Spleen (tissue), 11 donors: ENCODE results near the gene KSR1. TPM values are rescaled to one million over a fixed set of nuclear protein-coding genes. Genes with fewer than 3 reads are reported as not detected.

Experiments
- DNase-seq: peaks from one replicate; pipeline ENCODE4 v3.0.0-alpha.2; 2020
- H3K27ac ChIP-seq, 8 donors: fragments of 200-600 bp; sonication (generic) in 7 of 8; 1 replicate in 4 of 8; 2 replicates in 4 of 8; pipeline versions ENCODE4 v1.5.0 to v1.8.0; 2016 to 2021; ENCODE audit warnings: inconsistent platforms in 4 of 8, mild to moderate bottlenecking in 4 of 8, moderate library complexity in 1 of 8
- H3K27me3 ChIP-seq, 7 donors: fragments of 200-600 bp; sonication (generic) in 6 of 7; replicated peaks in 1 of 7; 1 replicate in 4 of 7; 2 replicates in 3 of 7; pipeline versions ENCODE4 v1.5.0 to v1.8.0; 2016 to 2021; ENCODE audit warnings: inconsistent platforms in 3 of 7, mild to moderate bottlenecking in 1 of 7
- H3K36me3 ChIP-seq, 6 donors: fragments of 200-600 bp; sonication (generic) in 5 of 6; 1 replicate in 4 of 6; 2 replicates in 2 of 6; pipeline versions ENCODE4 v1.5.0 to v1.8.0; 2016 to 2021; ENCODE audit warnings: inconsistent platforms in 2 of 6
- H3K4me1 ChIP-seq, 6 donors: fragments of 200-600 bp; sonication (generic) in 5 of 6; 1 replicate in 3 of 6; 2 replicates in 3 of 6; pipeline versions ENCODE4 v1.5.0 to v1.8.0; 2016 to 2021; ENCODE audit warnings: inconsistent platforms in 3 of 6
- H3K4me3 ChIP-seq, 8 donors: fragments of 200-600 bp; sonication (generic) in 7 of 8; 1 replicate in 4 of 8; 2 replicates in 4 of 8; pipeline versions ENCODE4 v1.5.0 to v1.8.0; 2016 to 2021; ENCODE audit warnings: inconsistent platforms in 4 of 8, mild to moderate bottlenecking in 4 of 8, moderate library complexity in 2 of 8
- H3K9me3 ChIP-seq, 8 donors: fragments of 200-600 bp; sonication (generic) in 7 of 8; 1 replicate in 4 of 8; 2 replicates in 4 of 8; pipeline versions ENCODE4 v1.5.0 to v1.8.0; 2016 to 2021; ENCODE audit warnings: inconsistent platforms in 4 of 8
- CTCF ChIP-seq, 11 experiments: fragments of 200-600 bp in 7 of 11; fragments of 450-650 bp in 4 of 11; sonication (generic) in 4 of 11; IDR thresholded peaks in 8 of 11; conservative IDR thresholded peaks in 3 of 11; 1 replicate in 7 of 11; 2 replicates in 4 of 11; pipeline versions ENCODE4 v1.4.0 to v1.8.0; 2016 to 2021; ENCODE audit warnings: antibody characterized with exemption in 11 of 11, inconsistent platforms in 4 of 11, mild to moderate bottlenecking in 1 of 11
- POLR2A ChIP-seq, 3 donors: fragments of 450-650 bp; IDR thresholded peaks; one replicate each; pipeline ENCODE4 v1.5.1; 2017; ENCODE audit warnings: antibody characterized with exemption in 3 of 3, mild to moderate bottlenecking in 1 of 3
- POLR2AphosphoS5 ChIP-seq, 3 donors: sonication (generic); formaldehyde crosslinking; IDR thresholded peaks; one replicate each; pipeline ENCODE4 v1.5.1; 2017; ENCODE audit warnings: antibody characterized with exemption in 3 of 3
- whole genome bisulfite sequencing, 5 donors: extraction: QIAGEN DNeasy Blood & Tissue Kit in 3 of 5; methylation state at CpG; one replicate each; pipeline versions ENCODE4 v1.1.5 to v1.1.7; 2013 to 2018; 5-methylcytosine and 5-hydroxymethylcytosine counted together
- intact Hi-C: fragments of 100-400 bp; cut with DNase I; formaldehyde crosslinking; loops from one replicate; pipeline ENCODE4 v1.15.0; 2023; ENCODE audit warnings: low total_unique reads
- polyA plus RNA-seq, 3 donors: library from polyadenylated mRNA; stranded (reverse); fragments of 200-250 nt; gene quantifications; one replicate each; pipeline ENCODE4 v1.2.1, GENCODE V29; 2013
- total RNA-seq, 7 donors: library from RNA; depleted of rRNA in 3 of 7; stranded (reverse); fragments of >200 nt in 3 of 7; fragmentation: NEBNext Ultra II Directional in 4 of 7; extraction: Animal tissue kit (Norgen Biotek cat#: 25700) in 4 of 7; gene quantifications; one replicate each; pipeline versions ENCODE4 v1.1.0 to v1.2.1, GENCODE V29; 2016 to 2021
- donor health status: healthy with polysubstance abuse.
- donor health status: DM: no; HTN: no; CAD: no; lungs with moderate emphysema.
- donor health status: DM: no; HTN: no; CAD: no.
- donor health status: Bipolar disorder and iron deficiency.
- donor health status: healthy.
- donor health status: DM: no; HTN: no; CAD: no.
- donor health status: DM: yes; HTN: yes; CAD: no.

KSR1 gene
- total and polyA plus RNA-seq, 10 donors, result 6.4 to 100 (median 46.0) TPM

- no peaks in the 10 kb centered on the region for H3K9me3 ChIP-seq
- H3K36me3 ChIP-seq, result no peaks in the 10 kb centered on the region
- peak; percentile 41 to 66 (median 60) for TF ChIP-seq POLR2AphosphoS5 (IDR thresholded peaks at IDR 0.05)
- no peak for TF ChIP-seq CTCF (IDR thresholded peaks at IDR 0.05 in 8 of 11, conservative IDR thresholded peaks at IDR 0.05 in 3 of 11)
- H3K4me3 ChIP-seq, result no peak overlapping the region
- H3K27me3 ChIP-seq, result no peaks in the 10 kb centered on the region
- DNase-seq, result peak; percentile 84
- 51 to 73% (median 66%) methylated on average over 16 of the region's 16 CpGs for WGBS, 5 donors
- intact Hi-C loops, result no loop called here
- H3K4me1 ChIP-seq, result peaks cover 12 to 84% (median 68%) of the 10 kb centered on the region in 6 donors
- H3K27ac ChIP-seq, result peak overlapping the region in 7 of 8 donors; percentile 29 to 80 (median 72)
Observed at GRCh38 chr17:27540318-27541101, 84.3 kb downstream of the KSR1 start.

GRCh38 chr17:27541301-27542023 is 85.2 kb downstream of the KSR1 start:
- intact Hi-C loops, result no loop called here
- Histone ChIP-seq H3K27ac (peak overlapping the region in 6 of 8 donors; percentile 60 to 80 (median 72)), H3K36me3 (no peaks in the 10 kb centered on the region), H3K27me3 (no peaks in the 10 kb centered on the region), H3K4me1 (peaks cover 15 to 84% (median 72%) of the 10 kb centered on the region in 6 donors), H3K4me3 (no peak overlapping the region), H3K9me3 (no peaks in the 10 kb centered on the region)
- WGBS, 5 donors, result 88 to 92% (median 89%) methylated on average over 6 of the region's 6 CpGs
- TF ChIP-seq POLR2A (IDR thresholded peaks at IDR 0.05), result no peak
- no peak for TF ChIP-seq CTCF (IDR thresholded peaks at IDR 0.05 in 8 of 11, conservative IDR thresholded peaks at IDR 0.05 in 3 of 11)
- TF ChIP-seq POLR2AphosphoS5 (IDR thresholded peaks at IDR 0.05), result no peak
- peak; percentile 44 for DNase-seq

- Histone ChIP-seq H3K36me3 (no peaks in the 10 kb centered on the region), H3K9me3 (no peaks in the 10 kb centered on the region), H3K27ac (no peak overlapping the region), H3K4me3 (no peak overlapping the region), H3K27me3 (no peaks in the 10 kb centered on the region), H3K4me1 (peaks cover 15 to 88% (median 78%) of the 10 kb centered on the region in 6 donors)
- TF ChIP-seq POLR2AphosphoS5 (IDR thresholded peaks at IDR 0.05) (no peak), POLR2A (IDR thresholded peaks at IDR 0.05) (no peak)
- peak; percentile 61 for DNase-seq
- intact Hi-C loops, result no loop called here
- 84 to 99% (median 95%) methylated on average over 4 to 6 of the region's 6 CpGs for WGBS, 5 donors
Observed at GRCh38 chr17:27542841-27543463, 86.7 kb downstream of the KSR1 start.

- no peaks in the 10 kb centered on the region for H3K27me3 ChIP-seq
- H3K9me3 ChIP-seq, result no peaks in the 10 kb centered on the region
- peaks cover 15 to 88% (median 78%) of the 10 kb centered on the region in 6 donors for H3K4me1 ChIP-seq
- no peaks in the 10 kb centered on the region for H3K36me3 ChIP-seq
- no peak overlapping the region for H3K4me3 ChIP-seq
- no peak for TF ChIP-seq CTCF (IDR thresholded peaks at IDR 0.05 in 8 of 11, conservative IDR thresholded peaks at IDR 0.05 in 3 of 11)
- TF ChIP-seq POLR2A (IDR thresholded peaks at IDR 0.05), result no peak
- TF ChIP-seq POLR2AphosphoS5 (IDR thresholded peaks at IDR 0.05), result no peak
- no peak overlapping the region for H3K27ac ChIP-seq
- 85 to 97% (median 92%) methylated on average over 9 of the region's 9 CpGs for WGBS, 5 donors
- intact Hi-C loops, result no loop called here
- DNase-seq, result peak; percentile 39
Observed at GRCh38 chr17:27543464-27543856, 87.2 kb downstream of the KSR1 start.
